Activated CD8-positive, alpha-beta memory T cell treated with anti-CD3 and anti-CD28 coated beads, Interleukin-2, amount 50 U/mL, for 4 hours (primary cell): ENCODE measurements around the gene CHP2.
"Not testable (repeated sequence)": the region's sequence is repeated elsewhere in the genome, so short reads cannot be mapped to it uniquely, and the experiment has no call there.

Experiments
- DNase-seq: peaks from one replicate; pipeline ENCODE4 v3.0.0-alpha.2; 2020

CHP2 gene

GRCh38 chr16:23754594-23755483, at the start of gene CHP2:
Gene CHP2 (plus strand): TSS chr16:23755026. CDS start chr16:23755050, 24 bp downstream.
- DNase-seq = no peak

- no peak for DNase-seq
Observed at GRCh38 chr16:23705517-23705902, 49.3 kb upstream of the CHP2 start.

DNA sequence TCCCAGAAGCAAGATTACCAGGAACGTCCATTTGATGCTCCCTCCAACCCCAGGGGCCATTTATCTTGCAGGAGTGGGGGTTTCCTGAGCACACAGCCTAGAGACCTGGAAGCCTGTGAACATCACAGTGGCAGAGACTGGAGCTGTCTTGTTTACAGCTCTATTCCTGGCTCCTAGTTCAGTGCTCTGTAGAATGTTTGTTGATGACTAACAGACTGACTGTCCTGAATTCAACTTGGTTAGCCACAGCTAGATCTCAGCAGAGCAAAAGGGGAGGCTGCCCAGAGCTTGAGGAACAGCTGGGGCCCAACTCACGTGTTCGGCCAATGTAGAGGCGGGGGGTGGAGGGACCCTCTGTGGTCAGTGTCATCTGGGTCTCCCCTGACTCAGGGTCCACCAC, 48.4 kb upstream of the CHP2 start:
- DNase-seq = no peak

GRCh38 chr16:23709536-23709935, 45.3 kb upstream of the CHP2 start:
- no peak for DNase-seq

- DNase-seq = no peak
Observed at GRCh38 chr16:23710008-23710407, 44.8 kb upstream of the CHP2 start.

- no peak for DNase-seq
Observed at GRCh38 chr16:23710504-23710903, 44.3 kb upstream of the CHP2 start.

GRCh38 chr16:23711785-23712184, 43.0 kb upstream of the CHP2 start:
- no peak for DNase-seq

DNA sequence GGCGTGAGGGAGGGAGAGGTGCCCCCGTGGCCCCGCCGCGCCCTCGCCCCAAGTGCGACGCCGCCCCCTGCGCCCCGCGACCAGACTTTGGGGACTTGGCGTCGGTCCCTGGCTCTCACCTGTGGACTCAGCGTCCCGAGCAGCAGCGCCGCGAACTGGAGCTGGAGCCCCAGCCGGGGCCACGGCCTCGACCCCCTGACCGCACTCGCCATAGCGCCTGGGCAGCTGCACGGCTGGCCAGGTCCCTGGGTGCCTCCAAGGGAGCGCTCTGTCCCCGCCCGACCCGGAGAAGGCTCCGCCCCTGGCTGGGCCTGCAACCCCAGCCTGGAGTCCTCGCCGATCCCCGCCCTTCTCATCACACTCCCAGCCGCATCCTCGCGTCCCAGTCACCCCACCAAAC, 41.9 kb upstream of the CHP2 start, which contains the start of gene ERN2:
TSS of gene ERN2 (minus strand) at position 247 of the 400 bp plus-strand sequence. CDS start at position 212, 35 bp downstream.
- DNase-seq = no peak

- DNase-seq = no peak
Observed at GRCh38 chr16:23716484-23716883, 38.3 kb upstream of the CHP2 start.

- DNase-seq = not testable (repeated sequence)
Observed at GRCh38 chr16:23722613-23723240, 32.1 kb upstream of the CHP2 start.

GRCh38 chr16:23724096-23724784, 30.6 kb upstream of the CHP2 start:
- DNase-seq = no peak

GRCh38 chr16:23724785-23725131, 30.1 kb upstream of the CHP2 start:
- DNase-seq = no peak

- no peak for DNase-seq
Observed at GRCh38 chr16:23726710-23727109, 28.1 kb upstream of the CHP2 start.

GRCh38 chr16:23728112-23728477, 26.7 kb upstream of the CHP2 start:
- no peak for DNase-seq

DNA sequence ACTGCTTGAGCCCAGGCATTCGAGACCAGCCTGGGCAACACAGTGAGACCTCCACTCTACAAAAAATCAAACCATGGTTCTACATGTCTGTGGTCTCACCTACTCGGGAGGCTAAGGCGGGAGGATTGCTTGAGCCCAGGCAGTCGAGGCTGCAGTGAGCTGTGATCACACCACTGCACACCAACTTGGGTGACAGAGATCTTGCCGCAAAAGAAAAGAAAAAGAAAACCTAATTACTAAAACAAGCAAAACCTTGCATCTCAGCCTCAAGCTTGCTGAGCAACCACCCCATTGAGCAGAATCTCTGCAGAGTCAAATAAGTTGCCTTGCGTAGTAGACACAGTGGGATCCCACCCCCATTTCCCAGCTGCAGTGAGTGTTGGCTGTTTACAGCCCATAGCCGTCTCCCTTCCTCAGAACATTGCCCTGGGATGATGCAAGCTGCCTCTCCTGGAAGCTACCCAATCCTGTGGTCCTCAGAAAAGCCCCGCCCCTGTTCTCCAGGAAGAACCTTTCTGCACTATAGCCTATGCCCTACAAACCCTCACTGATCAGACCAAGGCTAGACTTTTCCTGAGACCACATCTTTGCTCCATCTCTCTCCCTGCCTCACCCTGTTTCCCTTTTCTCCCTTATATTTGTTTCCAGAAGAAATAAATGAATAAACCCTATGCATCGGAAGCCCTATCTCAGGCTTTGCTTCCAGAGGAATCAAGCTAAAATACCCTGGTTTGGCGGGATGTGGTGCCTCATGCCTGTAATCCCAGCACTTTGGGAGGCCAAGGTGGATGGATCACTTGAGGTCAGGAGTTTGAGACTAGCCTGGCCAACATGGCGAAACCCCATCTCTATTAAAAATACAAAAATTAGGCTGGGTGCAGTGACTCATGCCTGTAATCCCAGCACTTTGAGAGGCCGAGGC, 25.1 kb upstream of the CHP2 start:
- no peak for DNase-seq

DNA sequence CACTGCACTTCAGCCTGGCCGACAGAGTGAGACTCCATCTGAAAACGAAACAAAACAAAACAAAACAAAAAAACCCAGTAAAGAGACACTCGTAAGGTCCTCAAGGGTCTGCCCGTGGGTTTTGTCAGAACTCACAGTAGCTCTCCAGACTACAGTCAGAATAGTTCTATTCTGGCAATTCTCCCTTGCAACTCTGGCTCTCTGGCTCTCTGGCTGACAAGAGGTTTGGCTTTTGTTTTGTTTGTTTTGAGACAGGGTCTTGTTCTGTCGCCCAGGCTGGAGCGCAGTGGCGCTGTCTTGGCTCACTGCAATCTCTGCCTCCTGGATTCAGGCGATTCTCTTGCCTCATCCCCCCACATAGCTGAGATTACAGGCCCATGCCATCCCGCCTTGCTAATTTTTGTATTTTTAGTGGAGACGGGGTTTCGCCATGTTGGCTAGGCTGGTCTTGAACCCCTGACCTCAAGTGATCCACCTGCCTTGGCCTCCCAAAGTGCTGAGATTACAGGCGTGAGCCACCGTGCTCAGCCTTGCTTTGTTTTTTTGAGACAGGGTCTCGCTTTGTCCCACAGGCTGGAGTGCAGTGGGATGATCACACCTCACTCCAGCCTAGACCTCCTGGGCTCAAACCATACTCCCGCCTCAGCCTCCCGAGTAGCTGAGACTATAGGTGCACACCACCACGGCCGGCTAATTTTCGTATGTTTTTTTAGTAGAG, 20.5 kb upstream of the CHP2 start:
- DNase-seq = no peak

- not testable (repeated sequence) for DNase-seq
Observed at GRCh38 chr16:23737423-23738028, 17.3 kb upstream of the CHP2 start.

DNA sequence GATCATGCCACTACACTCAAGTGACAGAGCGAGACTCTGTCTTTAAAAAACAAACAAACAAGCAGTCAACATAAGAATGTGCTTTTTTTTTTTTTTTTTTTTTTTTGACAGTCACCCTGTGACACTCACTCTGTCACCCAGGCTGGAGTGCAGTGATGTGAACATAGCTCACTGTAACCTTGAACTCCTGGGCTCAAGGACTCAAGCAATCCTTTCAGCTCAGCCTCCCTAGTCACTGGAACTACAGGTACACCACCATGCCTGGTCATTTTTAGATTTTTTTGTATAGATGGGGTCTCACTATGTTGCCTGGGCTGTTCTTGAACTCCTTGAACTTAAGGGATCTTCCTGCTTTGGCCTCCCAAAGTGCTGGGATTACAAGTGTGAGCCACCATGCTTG, 15.3 kb upstream of the CHP2 start:
- no peak for DNase-seq

GRCh38 chr16:23741675-23742303, 13.0 kb upstream of the CHP2 start:
- DNase-seq = no peak

DNA sequence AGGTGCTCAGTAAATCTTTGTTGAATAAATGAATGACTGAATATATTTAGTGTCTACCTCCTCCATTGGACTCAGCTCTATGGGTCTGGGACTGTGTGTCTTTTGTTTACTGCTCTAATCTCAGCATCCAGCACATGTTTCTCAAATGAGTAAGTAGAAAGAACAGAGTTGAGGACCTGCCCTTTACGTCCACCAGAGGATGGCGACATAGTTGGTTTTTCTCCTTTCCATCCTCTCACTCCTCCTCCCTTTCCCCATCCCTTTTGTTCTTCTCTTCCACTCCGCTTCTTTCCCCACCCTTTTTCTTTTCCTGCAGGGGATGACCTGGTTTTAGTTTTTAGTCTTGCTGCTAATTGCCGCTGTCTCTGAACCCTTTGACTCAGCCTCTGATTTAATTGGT, 12.1 kb upstream of the CHP2 start:
- no peak for DNase-seq

DNA sequence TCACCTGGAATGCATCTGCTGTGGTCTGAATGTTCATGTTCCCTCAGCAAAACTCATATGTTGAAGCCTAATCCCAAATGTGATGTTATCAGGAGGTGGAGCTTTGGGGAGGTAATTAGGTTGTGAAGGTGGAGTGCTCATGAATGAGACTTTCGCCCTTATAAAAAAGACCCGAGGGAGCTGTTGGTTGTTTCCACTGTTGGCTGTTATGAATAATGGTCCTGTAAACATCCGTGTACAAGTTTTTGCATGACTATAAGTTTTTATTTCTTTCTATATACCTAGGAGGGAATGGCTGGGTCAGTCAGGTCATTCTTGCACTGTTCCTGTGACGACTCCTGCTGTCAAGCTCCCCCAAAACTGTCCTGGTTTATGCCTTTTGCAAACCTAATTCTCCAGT, 9.6 kb upstream of the CHP2 start:
- no peak for DNase-seq
